Endothelial cell of umbilical vein (primary cell): Measurements from ENCODE around the gene RBM33. TPM values are rescaled to one million over a fixed set of nuclear protein-coding genes. Genes with fewer than 3 reads are reported as not detected.

Source experiments
- BruUV-seq: library from RNA; stranded (reverse); fragments of 400-500 nt; replicated peaks from 2 replicates; lab custom pipeline; 2021; lab: Mats Ljungman, UMichigan
- CTCF ChIA-PET: fragments of 300-600, 350-600 bp; sonication (Branson Sonifier 250); formaldehyde crosslinking; loops from one replicate; lab custom pipeline; 2021; ENCODE audit warnings: antibody characterized with exemption, inconsistent platforms; lab: Charles Lee
- POLR2A ChIA-PET: fragments of 300-600, 350-600 bp; sonication (Branson Sonifier 250); formaldehyde crosslinking; loops from one replicate; lab custom pipeline; 2021; ENCODE audit warnings: antibody characterized with exemption, inconsistent platforms; lab: Charles Lee
- DNase-seq: peaks from one replicate; pipeline ENCODE4 v3.0.0-alpha.2; 2011; ENCODE audit warnings: low read depth, low spot score
- FAIRE-seq: peaks from 2 replicates; lab custom pipeline; 2011; peaks lifted over from hg19 to GRCh38; lab: Jason Lieb, UNC
- H2AFZ ChIP-seq: 2 replicates; pipeline ENCODE4 v1.6.0; 2012; ENCODE audit warnings: low read depth, low read length, control low read depth, inconsistent platforms
- H3K27ac ChIP-seq: 2 replicates; pipeline ENCODE4 v1.5.1; 2011; ENCODE audit warnings: low read depth, mild to moderate bottlenecking, control low read depth, low read length, moderate library complexity; ENCODE audit not compliant: insufficient read depth
- H3K27me3 ChIP-seq, 2 experiments: 2 replicates each; pipeline versions ENCODE4 v1.6.0 to v1.6.1; 2011; ENCODE audit warnings: low read length in 2 of 2, mixed read lengths in 1 of 2; ENCODE audit not compliant: control insufficient read depth in 2 of 2, insufficient read depth in 2 of 2
- H3K36me3 ChIP-seq, 2 experiments: 2 replicates in 1 of 2; 3 replicates in 1 of 2; pipeline ENCODE4 v1.5.1; 2011; ENCODE audit warnings: low read length in 2 of 2, mild to moderate bottlenecking in 1 of 2, moderate library complexity in 1 of 2; ENCODE audit not compliant: control insufficient read depth in 2 of 2, insufficient read depth in 2 of 2; ENCODE audit errors: extremely low read depth in 1 of 2
- H3K4me1 ChIP-seq: 3 replicates; pipeline ENCODE4 v1.5.1; 2011; ENCODE audit warnings: mild to moderate bottlenecking, low read length; ENCODE audit not compliant: control insufficient read depth, insufficient read depth; ENCODE audit errors: extremely low read depth
- H3K4me2 ChIP-seq: 2 replicates; pipeline ENCODE4 v1.6.1; 2011; ENCODE audit warnings: low read length, control low read depth, mixed read lengths; ENCODE audit not compliant: insufficient read depth
- H3K4me3 ChIP-seq, 3 experiments: fragments of 200-600 bp in 1 of 3; sonication (generic), shearing (Covaris generic) in 1 of 3; replicated peaks in 1 of 3; 2 replicates each; pipeline ENCODE4 v1.5.1; 2011 to 2016; ENCODE audit warnings: control low read depth in 3 of 3, low read length in 3 of 3, mild to moderate bottlenecking in 2 of 3, inconsistent platforms in 1 of 3, low read depth in 1 of 3, moderate library complexity in 1 of 3; ENCODE audit not compliant: insufficient read depth in 1 of 3
- H3K79me2 ChIP-seq: 2 replicates; pipeline ENCODE4 v1.6.0; 2012; ENCODE audit warnings: low read length, inconsistent platforms; ENCODE audit not compliant: control insufficient read depth, insufficient read depth
- H3K9ac ChIP-seq: replicated peaks from 2 replicates; pipeline ENCODE3; 2011; ENCODE audit warnings: low read length, control low read depth; ENCODE audit not compliant: insufficient read depth; ENCODE audit errors: extremely low read depth
- H3K9me1 ChIP-seq: replicated peaks from 3 replicates; pipeline ENCODE4 v1.6.0; 2011; ENCODE audit warnings: mild to moderate bottlenecking, low read length; ENCODE audit not compliant: control insufficient read depth, insufficient read depth; ENCODE audit errors: extremely low read depth
- H3K9me3 ChIP-seq: replicated peaks from 2 replicates; pipeline ENCODE4 v1.5.1; 2012; ENCODE audit warnings: low read length, inconsistent platforms; ENCODE audit not compliant: control insufficient read depth, insufficient read depth
- H4K20me1 ChIP-seq: replicated peaks from 2 replicates; pipeline ENCODE3; 2011; ENCODE audit warnings: mild to moderate bottlenecking, low read length; ENCODE audit not compliant: control insufficient read depth, insufficient read depth; ENCODE audit errors: extremely low read depth
- EZH2 ChIP-seq: IDR thresholded peaks from 2 replicates; pipeline ENCODE4 v1.6.1; 2012; ENCODE audit warnings: borderline replicate concordance, low read depth, mild to moderate bottlenecking, moderate library complexity, low read length, inconsistent platforms; ENCODE audit not compliant: severe bottlenecking
- FOS ChIP-seq: IDR thresholded peaks from 2 replicates; pipeline ENCODE4 v1.6.1; 2011; ENCODE audit warnings: mild to moderate bottlenecking, low read length, moderate library complexity, borderline replicate concordance; ENCODE audit not compliant: insufficient read depth
- GATA2 ChIP-seq: IDR thresholded peaks from 2 replicates; pipeline ENCODE4 v1.7.0; 2011; ENCODE audit warnings: low read depth, mild to moderate bottlenecking, moderate library complexity, mixed read lengths, low read length; ENCODE audit not compliant: insufficient read length, insufficient read depth
- JUN ChIP-seq: IDR thresholded peaks from 2 replicates; pipeline ENCODE4 v1.6.1; 2011; ENCODE audit warnings: borderline replicate concordance, low read depth; ENCODE audit not compliant: insufficient read length, insufficient read depth
- MYC ChIP-seq: IDR thresholded peaks from one replicate; pipeline ENCODE4 v1.6.1; 2011; ENCODE audit warnings: mild to moderate bottlenecking, low read depth, low read length
- POLR2A ChIP-seq: IDR thresholded peaks from 2 replicates; pipeline ENCODE4 v1.6.1; 2012; ENCODE audit warnings: low read depth, mild to moderate bottlenecking, control low read depth, low read length
- POLR2AphosphoS5 ChIP-seq: IDR thresholded peaks from 2 replicates; pipeline ENCODE4 v1.6.1; 2012; ENCODE audit warnings: low read depth, mild to moderate bottlenecking, control low read depth, low read length, moderate library complexity; ENCODE audit not compliant: insufficient read depth
- dilution Hi-C: fragments of 300-500 bp; cut with MboI; formaldehyde crosslinking; loops from one replicate; pipeline ENCODE4 v1.15.0; 2019; ENCODE audit warnings: low sequenced_read_pairs; ENCODE audit not compliant: extremely low pct_ligation_motif_present
- intact Hi-C: fragments of 100-400 bp; cut with micrococcal nuclease; formaldehyde crosslinking; loops from one replicate; pipeline ENCODE4 v1.10.0; 2022
- polyA plus RNA-seq, 4 experiments: library from polyadenylated mRNA; depleted of rRNA in 3 of 4; stranded (reverse) in 3 of 4; unstranded in 1 of 4; fragments of >200 nt; gene quantifications; 2 replicates each; pipeline versions ENCODE4 v1.2.1 to v1.2.3, GENCODE V29; 2011 to 2012; ENCODE audit warnings: missing spikeins in 1 of 4
- total RNA-seq: library from RNA; stranded (reverse); gene quantifications from 2 replicates; pipeline ENCODE4 v1.2.3, GENCODE V29; 2021
- TF ChIP-seq, protein P1 (sequence below), 2 donors: IDR thresholded peaks; 1 replicate in 1 of 2; 2 replicates in 1 of 2; pipeline ENCODE4 v1.5.1; 2011; ENCODE audit warnings: low read length in 2 of 2, mild to moderate bottlenecking in 2 of 2, moderate library complexity in 2 of 2, control low read depth in 1 of 2, inconsistent platforms in 1 of 2, low read depth in 1 of 2; ENCODE audit not compliant: insufficient read depth in 1 of 2; ENCODE audit errors: extremely low read depth in 1 of 2
- TF ChIP-seq, protein P2 (sequence below): IDR thresholded peaks from 2 replicates; pipeline ENCODE4 v1.6.1; 2011; ENCODE audit not compliant: insufficient read depth, insufficient read length

Gene RBM33
- total and polyA plus RNA-seq, 2 donors (not counting 3 experiments of a cell fraction or from before 2014, with no cell fraction given), result 16.2 to 68.2 TPM

DNA sequence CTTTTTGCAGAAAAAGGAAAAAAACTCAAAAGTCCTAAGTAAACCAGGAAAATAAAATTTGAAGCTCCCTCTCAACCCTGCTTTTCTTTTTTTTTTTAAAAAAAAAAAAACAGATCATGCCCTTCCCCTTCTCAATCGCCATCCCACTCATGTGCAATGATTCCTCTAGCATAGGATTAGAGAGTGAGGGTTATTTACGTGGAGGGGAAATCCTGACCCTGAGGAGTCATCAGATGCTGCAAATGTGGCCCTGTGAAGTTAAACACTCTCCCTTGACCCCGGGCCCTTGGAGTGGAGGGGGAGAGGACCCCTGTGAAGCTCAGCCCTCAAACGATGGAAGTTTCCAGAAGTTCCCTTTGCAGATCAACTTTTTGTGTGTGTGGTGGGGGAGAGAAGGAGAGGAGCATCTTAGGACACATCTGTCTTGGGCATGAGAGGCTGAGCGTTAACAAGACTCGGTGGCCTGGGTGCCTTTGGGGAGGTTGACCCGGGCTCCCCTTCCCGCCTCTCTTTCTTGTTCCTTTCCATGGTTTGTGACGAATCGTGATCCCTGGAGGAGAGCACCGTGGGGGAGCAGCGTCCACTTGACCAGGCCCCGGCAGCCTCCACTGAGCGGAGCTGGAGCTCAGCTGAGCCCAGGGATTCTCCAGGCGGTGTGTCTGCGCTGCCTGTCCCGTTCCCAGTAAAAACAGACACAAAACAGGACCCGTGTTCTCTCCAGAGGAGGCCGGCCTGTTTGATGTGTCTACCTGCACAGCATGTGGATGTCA is 169.3 kb downstream of the RBM33 start:
- intact Hi-C loops, result no loop called here
- no TSS peak for BruUV-seq

More for the DNA sequence above, 169.3 kb downstream of the RBM33 start:
- TF ChIP-seq, protein P1, sequence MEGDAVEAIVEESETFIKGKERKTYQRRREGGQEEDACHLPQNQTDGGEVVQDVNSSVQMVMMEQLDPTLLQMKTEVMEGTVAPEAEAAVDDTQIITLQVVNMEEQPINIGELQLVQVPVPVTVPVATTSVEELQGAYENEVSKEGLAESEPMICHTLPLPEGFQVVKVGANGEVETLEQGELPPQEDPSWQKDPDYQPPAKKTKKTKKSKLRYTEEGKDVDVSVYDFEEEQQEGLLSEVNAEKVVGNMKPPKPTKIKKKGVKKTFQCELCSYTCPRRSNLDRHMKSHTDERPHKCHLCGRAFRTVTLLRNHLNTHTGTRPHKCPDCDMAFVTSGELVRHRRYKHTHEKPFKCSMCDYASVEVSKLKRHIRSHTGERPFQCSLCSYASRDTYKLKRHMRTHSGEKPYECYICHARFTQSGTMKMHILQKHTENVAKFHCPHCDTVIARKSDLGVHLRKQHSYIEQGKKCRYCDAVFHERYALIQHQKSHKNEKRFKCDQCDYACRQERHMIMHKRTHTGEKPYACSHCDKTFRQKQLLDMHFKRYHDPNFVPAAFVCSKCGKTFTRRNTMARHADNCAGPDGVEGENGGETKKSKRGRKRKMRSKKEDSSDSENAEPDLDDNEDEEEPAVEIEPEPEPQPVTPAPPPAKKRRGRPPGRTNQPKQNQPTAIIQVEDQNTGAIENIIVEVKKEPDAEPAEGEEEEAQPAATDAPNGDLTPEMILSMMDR (IDR thresholded peaks at IDR 0.05; ENCODE audit: extremely low read depth in 1 of 2, insufficient read depth in 1 of 2, low read depth in 1 of 2, low read length in 2 of 2), result no peak
- TF ChIP-seq JUN (no peak), MYC (no peak), GATA2 (no peak), FOS (no peak), EZH2 (no peak), POLR2AphosphoS5 (no peak), POLR2A (no peak)
- TF ChIP-seq, protein P2, sequence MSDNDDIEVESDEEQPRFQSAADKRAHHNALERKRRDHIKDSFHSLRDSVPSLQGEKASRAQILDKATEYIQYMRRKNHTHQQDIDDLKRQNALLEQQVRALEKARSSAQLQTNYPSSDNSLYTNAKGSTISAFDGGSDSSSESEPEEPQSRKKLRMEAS, result no peak
- no peak overlapping the region for H3K9ac ChIP-seq
- H3K27me3 ChIP-seq, result peaks cover 40 to 60% of the 10 kb centered on the region in 2 experiments
- H3K4me3 ChIP-seq, result no peak overlapping the region
- no peaks in the 10 kb centered on the region for H3K9me3 ChIP-seq
- H3K9me1 ChIP-seq, result no peaks in the 10 kb centered on the region
- no peak overlapping the region for H2AFZ ChIP-seq
- H3K79me2 ChIP-seq, result no peaks in the 10 kb centered on the region
- peaks cover 14% of the 10 kb centered on the region for H3K4me1 ChIP-seq
- no peaks in the 10 kb centered on the region for H4K20me1 ChIP-seq
- ChIA-PET POLR2A (no interaction called here), CTCF (interaction anchor here (0.8 to 3.5 kb wide), 7 partner anchors 8 to 1003 kb away, joined by 3 to 25 read pairs (median 4); no protein-coding TSS in a partner anchor)
- dilution Hi-C loops, result no loop called here
- DNase-seq, result no peak
- no peak overlapping the region for H3K27ac ChIP-seq
- no peak for FAIRE-seq
- H3K36me3 ChIP-seq, result no peaks in the 10 kb centered on the region
- H3K4me2 ChIP-seq, result no peak overlapping the region
